ENCODE results near the gene PRKAA1.
"Not testable (repeated sequence)": the region's sequence is repeated elsewhere in the genome, so short reads cannot be mapped to it uniquely, and the experiment has no call there.

Gene PRKAA1

GRCh38 chr5:40825461-40826043 lies 27.4 kb upstream of the PRKAA1 start:
- DNase-seq (ENCODE audit: low read depth): not testable (repeated sequence)

GRCh38 chr5:40823459-40823858 lies 25.3 kb upstream of the PRKAA1 start:
- DNase-seq (ENCODE audit: low read depth): no peak

GRCh38 chr5:40813698-40814281 lies 15.6 kb upstream of the PRKAA1 start:
- no peak for DNase-seq (ENCODE audit: low read depth)

DNA sequence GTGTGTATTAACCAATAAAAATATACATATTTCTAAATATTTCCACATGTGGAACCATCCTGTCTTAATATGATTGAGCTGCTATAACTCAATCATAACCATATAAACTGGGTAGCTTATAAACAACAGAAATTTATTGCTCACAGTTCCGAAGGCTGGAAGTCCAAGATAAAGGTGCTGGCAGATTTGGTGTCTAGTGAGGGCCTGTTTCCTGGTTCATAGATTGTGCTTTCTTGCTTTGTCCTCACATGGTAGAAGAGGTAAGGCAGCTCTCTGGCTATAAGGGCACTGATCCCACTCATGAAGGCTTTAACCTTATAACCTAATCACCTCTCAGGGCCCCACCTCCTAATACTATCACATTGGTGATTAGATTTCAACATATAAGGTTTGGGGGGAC lies 14.0 kb upstream of the PRKAA1 start:
- DNase-seq (ENCODE audit: low read depth): no peak

DNA sequence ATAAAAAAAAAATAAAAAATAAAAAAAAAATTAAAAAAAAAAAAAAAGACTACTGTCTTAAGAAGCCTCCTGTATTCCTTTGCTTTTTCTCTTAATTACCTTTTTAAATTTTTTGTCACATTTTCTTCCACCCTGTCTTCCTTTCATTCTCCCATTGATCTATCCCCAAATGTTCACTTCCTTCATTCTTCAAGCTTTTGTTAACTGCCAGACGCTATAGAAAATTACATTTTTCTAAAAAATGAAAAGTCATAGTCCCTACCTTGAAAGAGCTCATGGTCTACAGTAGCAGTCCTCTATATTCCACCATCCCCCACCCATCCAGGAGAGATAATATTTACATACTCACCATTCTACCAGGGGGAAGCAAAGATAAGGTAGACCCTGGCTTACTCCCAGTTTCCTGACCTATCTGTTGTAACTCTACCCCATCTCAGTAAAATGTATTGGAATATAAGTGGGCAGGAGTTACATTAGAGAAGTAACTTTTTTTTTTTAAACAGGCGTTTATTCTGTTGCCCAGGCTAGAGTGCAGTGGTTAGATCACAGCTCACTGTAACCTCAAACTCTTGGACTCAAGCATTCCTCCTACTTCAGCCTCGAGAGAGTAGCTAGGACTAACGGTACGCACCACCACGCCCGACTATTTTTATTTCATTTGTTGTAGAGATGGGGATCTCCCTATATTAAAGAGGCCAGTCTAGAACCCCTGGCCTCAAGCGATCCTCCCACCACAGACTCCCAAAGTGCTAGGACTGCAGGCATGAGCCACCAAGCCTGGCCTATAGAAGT lies 3.8 kb upstream of the PRKAA1 start:
- no peak for DNase-seq (ENCODE audit: low read depth)

GRCh38 chr5:40799258-40799657 lies 1.1 kb upstream of the PRKAA1 start:
- DNase-seq (ENCODE audit: low read depth): peak; percentile 24

GRCh38 chr5:40798801-40799210 lies 632 bp upstream of the PRKAA1 start:
- DNase-seq (ENCODE audit: low read depth): peak; percentile 60

DNA sequence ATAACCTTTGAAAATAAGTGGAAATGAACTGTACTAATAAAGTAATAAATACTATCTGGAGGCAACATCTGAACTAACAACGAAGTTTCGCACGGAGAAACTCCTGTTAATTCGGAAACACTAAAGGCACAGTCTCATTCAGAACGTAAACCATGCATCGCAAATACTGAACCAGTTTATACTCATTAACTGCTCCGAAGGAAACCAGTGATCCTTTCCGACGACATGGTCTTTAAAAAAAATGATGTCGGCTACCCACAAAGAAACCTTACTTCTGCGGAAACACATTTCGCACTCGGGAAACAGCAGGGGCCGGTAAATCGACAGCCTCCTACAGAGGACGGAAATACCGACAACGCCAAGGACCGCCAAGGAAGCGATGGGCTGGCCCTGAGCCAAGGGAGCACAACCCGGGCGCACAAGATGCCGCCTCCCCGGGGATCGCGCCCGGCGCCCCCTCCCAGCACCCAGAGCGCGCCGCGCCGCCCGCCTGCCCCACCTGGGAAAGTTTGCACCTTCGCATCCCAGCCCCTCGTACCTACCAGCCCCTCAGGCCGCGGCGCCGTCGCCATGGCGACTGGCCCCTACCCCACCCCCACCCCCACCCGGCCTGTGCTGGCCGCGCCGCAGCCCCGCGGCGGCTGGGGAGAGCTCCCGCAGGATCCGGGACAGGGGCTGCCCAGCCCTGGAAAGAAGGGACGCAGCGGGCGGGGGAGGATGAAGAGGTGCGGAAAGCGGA lies 732 bp downstream of the PRKAA1 start:
- DNase-seq (ENCODE audit: low read depth): peak; percentile 58

- DNase-seq (ENCODE audit: low read depth): peak; percentile 91
Observed at GRCh38 chr5:40796487-40796889, 1.7 kb downstream of the PRKAA1 start.

GRCh38 chr5:40794877-40795276 lies 3.3 kb downstream of the PRKAA1 start:
- not testable (repeated sequence) for DNase-seq (ENCODE audit: low read depth)

DNA sequence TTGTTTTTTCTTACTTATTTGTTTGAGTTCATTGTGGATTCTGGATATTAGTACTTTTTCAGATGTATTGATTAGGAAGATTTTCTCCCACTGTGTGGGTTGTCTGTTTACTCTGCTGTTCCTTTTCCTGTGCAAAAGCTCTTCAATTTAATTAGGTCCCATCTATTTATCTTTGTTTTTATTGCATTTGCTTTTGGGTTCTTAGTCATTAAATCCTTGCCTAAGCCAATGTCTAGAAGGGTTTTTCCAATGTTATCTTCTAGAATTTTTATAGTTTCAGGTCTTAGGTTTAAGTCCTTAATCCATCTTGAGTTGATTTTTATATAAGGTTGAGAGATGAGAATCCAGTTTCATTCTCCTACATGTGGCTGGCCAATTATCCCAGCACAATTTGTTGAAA lies 3.8 kb downstream of the PRKAA1 start:
- not testable (repeated sequence) for DNase-seq (ENCODE audit: low read depth)

- DNase-seq (ENCODE audit: low read depth): not testable (repeated sequence)
Observed at GRCh38 chr5:40792691-40793090, 5.5 kb downstream of the PRKAA1 start.

GRCh38 chr5:40791715-40792139 lies 6.4 kb downstream of the PRKAA1 start:
- DNase-seq (ENCODE audit: low read depth): no peak

GRCh38 chr5:40790947-40791593 lies 7.1 kb downstream of the PRKAA1 start:
- peak; percentile 14 for DNase-seq (ENCODE audit: low read depth)

DNA sequence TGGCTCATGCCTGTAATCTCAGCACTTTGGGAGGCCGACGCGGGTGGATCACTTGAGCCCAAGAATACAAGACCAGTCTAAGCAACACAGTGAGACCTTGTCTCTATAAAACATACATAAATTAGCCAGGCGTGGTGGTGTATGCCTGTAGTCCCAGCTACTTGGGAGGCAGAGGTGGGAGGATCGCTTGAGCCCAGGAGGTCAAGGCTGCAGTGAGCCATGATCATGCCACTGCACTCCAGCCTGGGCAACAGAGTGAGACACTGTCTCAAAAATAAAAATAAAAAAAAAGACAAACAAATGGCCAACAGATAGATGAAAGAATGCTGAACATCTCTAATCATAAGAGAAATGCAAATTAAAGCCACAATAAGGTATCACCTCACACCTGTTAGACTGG lies 9.2 kb downstream of the PRKAA1 start:
- not testable (repeated sequence) for DNase-seq (ENCODE audit: low read depth)

DNA sequence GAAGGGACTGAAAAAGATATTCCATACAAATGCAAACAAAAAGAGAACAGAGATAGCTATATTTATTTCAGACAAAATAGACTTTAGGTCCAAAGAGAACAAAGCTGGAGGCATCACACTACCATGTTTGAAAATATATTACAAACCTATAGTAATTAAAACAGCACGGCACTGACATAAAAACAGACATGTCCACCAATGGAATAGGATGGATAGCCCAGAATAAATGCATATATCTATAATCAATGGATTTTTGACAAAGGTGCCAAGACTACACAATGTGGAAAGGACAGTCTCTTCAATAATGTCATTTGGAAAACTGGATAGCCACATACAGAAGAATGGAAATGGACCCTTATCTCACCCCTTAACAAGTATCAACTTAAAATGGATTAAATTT lies 10.2 kb downstream of the PRKAA1 start:
- no peak for DNase-seq (ENCODE audit: low read depth)

DNA sequence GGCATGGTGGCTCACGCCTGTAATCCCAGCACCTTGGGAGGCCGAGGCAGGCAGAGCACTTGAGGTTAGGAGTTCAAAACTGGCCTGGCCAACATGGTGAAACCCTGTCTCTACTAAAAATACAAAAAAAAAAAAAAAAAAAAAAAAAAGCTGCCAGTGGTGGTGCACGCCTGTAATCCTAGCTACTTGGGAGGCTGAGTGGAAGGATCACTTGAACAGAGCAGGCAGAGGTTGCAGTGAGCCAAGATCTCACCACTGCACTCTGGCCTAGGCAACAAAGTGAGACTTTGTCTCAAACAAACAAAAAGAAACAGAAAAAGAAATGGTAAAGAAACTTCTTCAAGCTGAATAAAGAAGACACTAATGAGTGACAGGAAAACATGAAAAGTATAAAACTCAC lies 11.5 kb downstream of the PRKAA1 start:
- DNase-seq (ENCODE audit: low read depth): not testable (repeated sequence)

DNA sequence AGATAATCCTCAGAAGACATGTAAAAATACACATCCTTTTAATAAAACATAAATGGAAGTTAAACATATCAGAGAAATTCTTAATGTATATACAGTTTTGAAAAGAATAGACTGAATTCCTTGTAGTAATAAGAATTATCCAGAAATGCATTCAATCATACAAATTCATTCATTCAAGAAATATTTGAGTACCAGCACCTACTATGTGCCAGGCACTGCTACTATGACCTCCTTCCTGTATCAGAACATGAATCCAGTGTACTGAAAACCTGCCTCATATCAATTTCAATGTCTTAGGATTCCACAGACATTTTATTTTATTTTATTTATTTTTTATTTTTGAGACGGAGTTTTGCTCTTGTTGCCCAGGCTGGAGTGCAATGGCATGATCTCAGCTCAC lies 13.3 kb downstream of the PRKAA1 start:
- DNase-seq (ENCODE audit: low read depth): no peak

DNA sequence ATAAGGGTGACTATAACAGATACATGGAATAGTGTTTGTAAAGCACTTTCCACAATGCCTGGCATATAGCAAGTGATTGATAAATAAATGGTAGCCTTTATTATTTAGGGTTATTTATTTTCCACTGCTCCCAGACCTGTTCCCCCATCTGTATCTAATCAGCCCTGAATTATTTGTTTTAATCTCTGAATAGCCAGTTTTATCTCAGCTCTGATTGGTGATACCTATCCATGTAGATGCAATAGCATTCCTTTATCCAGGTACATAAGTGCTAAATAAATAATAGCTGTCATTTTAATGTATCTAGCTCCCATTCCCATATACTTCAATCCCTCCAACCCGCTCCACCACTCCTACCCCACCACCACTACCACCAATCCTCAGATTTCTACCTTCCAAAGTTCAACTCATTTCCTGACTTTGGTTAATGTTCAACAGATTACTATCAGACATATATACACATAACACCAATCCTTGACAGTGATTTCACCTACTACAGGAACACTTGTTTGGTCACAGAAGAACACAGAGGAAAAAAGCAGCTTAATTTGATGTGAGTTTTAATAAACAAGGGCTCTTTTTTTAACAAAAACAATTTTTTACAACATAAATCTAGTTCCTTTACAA lies 14.0 kb downstream of the PRKAA1 start:
- DNase-seq (ENCODE audit: low read depth): no peak

DNA sequence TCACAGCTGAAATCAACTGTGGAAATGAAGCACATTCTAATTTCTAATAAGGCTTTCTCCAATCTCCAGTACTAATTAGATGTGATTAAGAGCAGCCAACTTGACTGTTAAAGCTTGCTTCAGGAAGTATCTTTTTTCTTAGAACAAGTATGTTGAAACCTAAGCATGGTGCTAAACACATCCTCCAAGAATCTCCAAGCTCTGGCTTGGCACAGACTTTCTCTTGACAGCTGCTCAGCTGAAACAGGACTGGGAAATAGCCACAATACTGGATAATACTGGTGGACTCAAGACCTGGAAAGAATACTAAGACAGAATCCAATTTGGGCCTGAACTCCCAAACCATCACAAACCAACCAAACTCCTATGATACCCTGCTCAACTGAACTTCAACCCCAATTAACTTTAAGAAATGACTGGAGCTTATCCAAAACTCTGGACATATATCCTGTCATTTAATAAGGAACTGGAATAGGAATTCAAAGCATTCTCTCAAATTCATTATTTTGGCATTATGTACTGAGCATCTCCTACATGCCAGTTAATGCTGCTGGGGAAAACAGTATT lies 16.2 kb downstream of the PRKAA1 start:
- DNase-seq (ENCODE audit: low read depth): peak; percentile 78

GRCh38 chr5:40780858-40781257 lies 17.3 kb downstream of the PRKAA1 start:
- DNase-seq (ENCODE audit: low read depth): no peak
